Gastroesophageal sphincter (tissue), 3 donors: ENCODE results near the gene KLHDC7B.

ENCODE experiments used
- CTCF ChIP-seq, 4 experiments: fragments of 200-600 bp in 2 of 4; fragments of 450-650 bp in 2 of 4; sonication (generic) in 1 of 4; IDR thresholded peaks; one replicate each; pipeline ENCODE4 v1.5.1; 2017 to 2019; ENCODE audit warnings: antibody characterized with exemption in 4 of 4, mild to moderate bottlenecking in 2 of 4, moderate library complexity in 2 of 4
- EP300 ChIP-seq: sonication (generic); formaldehyde crosslinking; IDR thresholded peaks from one replicate; pipeline ENCODE4 v1.6.1; 2017; ENCODE audit warnings: antibody characterized with exemption, mild to moderate bottlenecking
- POLR2A ChIP-seq, 2 donors: fragments of 450-650 bp; IDR thresholded peaks; one replicate each; pipeline ENCODE4 v1.6.1; 2017; ENCODE audit warnings: antibody characterized with exemption in 2 of 2, mild to moderate bottlenecking in 2 of 2, moderate library complexity in 1 of 2
- POLR2AphosphoS5 ChIP-seq: sonication (generic); formaldehyde crosslinking; IDR thresholded peaks from one replicate; pipeline ENCODE4 v1.6.1; 2017; ENCODE audit warnings: antibody characterized with exemption

GRCh38 chr22:50548040-50548920, 2.6 kb downstream of the KLHDC7B start:
- TF ChIP-seq POLR2AphosphoS5: no peak
- TF ChIP-seq CTCF (IDR thresholded peaks at IDR 0.05): no peak
- TF ChIP-seq EP300: no peak
- no peak for TF ChIP-seq POLR2A (IDR thresholded peaks at IDR 0.05)
